ENCODE results near the gene KRTAP10-10.

KRTAP10-10 gene

GRCh38 chr21:44686843-44687561, 49.8 kb downstream of the KRTAP10-10 start:
- DNase-seq (ENCODE audit: low read depth, low spot score): no peak
- no peak overlapping the region for H3K4me3 ChIP-seq (ENCODE audit: low read depth, low read length)
- POLR2A ChIA-PET: no interaction called here
- CTCF ChIA-PET: no interaction called here
- TF ChIP-seq CTCF (IDR thresholded peaks at IDR 0.05; ENCODE audit: insufficient read depth, low read length, missing control alignments): no peak

- TF ChIP-seq CTCF (IDR thresholded peaks at IDR 0.05; ENCODE audit: insufficient read depth, low read length, missing control alignments): no peak
- H3K4me3 ChIP-seq (ENCODE audit: low read depth, low read length): no peak overlapping the region
- ChIA-PET CTCF (no interaction called here), POLR2A (no interaction called here)
- no peak for DNase-seq (ENCODE audit: low read depth, low spot score)
These were observed 50.5 kb downstream of the KRTAP10-10 start for GRCh38 chr21:44687671-44688070.
